AG04449 (cell line): Measurements from ENCODE around the gene ANO1.

Source experiments
- CTCF ChIA-PET: fragments of 350-600 bp; formaldehyde crosslinking; extraction: SDS; loops from one replicate; lab custom pipeline; 2021; ENCODE audit warnings: antibody characterized with exemption; lab: Yijun Ruan, JAX
- POLR2A ChIA-PET: fragments of 400-600, 350-600 bp; formaldehyde crosslinking; extraction: SDS; loops from one replicate; lab custom pipeline; 2020; ENCODE audit warnings: antibody characterized with exemption, inconsistent platforms; lab: Yijun Ruan, JAX
- DNase-seq: peaks from one replicate; pipeline ENCODE4 v3.0.0-alpha.2; 2010; ENCODE audit warnings: low read depth, low spot score
- H3K4me3 ChIP-seq: 2 replicates; pipeline ENCODE4 v1.5.1; 2011; ENCODE audit warnings: low read depth, mild to moderate bottlenecking, control low read depth, low read length
- CTCF ChIP-seq: IDR thresholded peaks from one replicate; pipeline ENCODE4 v1.5.1; 2011; ENCODE audit warnings: mild to moderate bottlenecking, moderate library complexity, low read length, control low read depth, inconsistent platforms; ENCODE audit not compliant: insufficient read depth; ENCODE audit errors: missing control alignments

ANO1 gene

DNA sequence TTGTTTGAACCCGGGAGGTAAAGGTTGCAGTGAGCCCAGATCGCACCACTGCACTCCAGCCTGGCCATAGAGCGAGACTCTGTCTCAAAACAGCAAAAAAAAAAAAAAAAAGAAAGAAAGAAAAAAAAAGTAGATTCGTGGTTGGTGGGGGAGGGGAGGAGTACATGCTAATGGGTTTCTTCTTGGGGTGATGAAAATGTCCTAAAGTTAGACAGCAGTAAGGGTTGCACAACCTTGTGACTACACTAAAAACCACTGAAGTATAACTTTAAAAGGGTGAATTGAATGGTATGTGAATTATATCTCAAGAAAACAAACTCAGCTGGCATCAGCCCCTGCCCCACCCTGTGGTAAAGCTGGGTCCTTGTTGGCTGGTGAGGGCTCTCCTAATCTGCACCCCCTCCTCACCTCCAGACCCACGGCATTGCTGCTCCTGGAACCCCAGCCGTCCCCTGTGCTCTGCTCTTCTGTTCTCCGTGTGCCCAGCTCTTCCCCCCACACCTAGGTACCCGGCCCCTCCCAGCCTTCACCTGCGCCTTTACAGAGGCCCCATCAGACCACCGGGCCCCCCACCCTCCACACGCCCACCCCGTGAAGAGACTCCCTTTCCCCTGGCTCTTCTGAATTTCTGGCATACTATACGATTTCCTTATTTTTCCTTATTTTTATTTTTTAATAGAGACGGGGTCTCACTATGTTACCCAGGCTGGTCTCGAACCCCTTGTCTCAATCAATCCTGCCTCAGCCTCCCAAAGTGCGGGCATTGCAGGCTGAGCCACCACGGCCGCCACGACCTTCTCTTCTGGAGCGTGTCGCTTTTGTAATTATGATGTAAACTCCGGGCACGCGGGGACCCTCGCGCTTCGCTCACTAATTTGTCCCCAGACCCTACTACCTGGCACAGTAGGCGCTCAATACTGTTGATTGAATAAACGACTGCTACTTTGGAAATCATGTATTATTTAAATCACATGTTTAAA, 124.1 kb downstream of the ANO1 start:
- peak overlapping the region; percentile 99 for H3K4me3 ChIP-seq
- DNase-seq, result no peak
- ChIA-PET POLR2A (no interaction called here), CTCF (interaction anchor here (1.2 to 11.3 kb wide), 3 partner anchors 10 to 291 kb away, joined by 4 to 200 read pairs (median 6); no protein-coding TSS in a partner anchor)
- TF ChIP-seq CTCF, result no peak

- peak; percentile 41 for DNase-seq
- ChIA-PET CTCF (interaction anchor here (2.4 to 11.3 kb wide), 2 partner anchors 11 to 292 kb away, joined by 6 to 200 read pairs; no protein-coding TSS in a partner anchor), POLR2A (no interaction called here)
- peak within 1 kb of the TSS; percentile 99 for H3K4me3 ChIP-seq
- no peak for TF ChIP-seq CTCF
Observed at GRCh38 chr11:70202920-70203750, 125.0 kb downstream of the ANO1 start, which contains the start of gene FADD. TSS of gene FADD (plus strand) at chr11:70203296. CDS start at chr11:70203460, 164 bp downstream.

- TF ChIP-seq CTCF, result no peak
- no peak for DNase-seq
- CTCF ChIA-PET, result interaction anchor here (0.9 to 11.3 kb wide), 4 partner anchors 12 to 293 kb away, joined by 3 to 200 read pairs (median 6); no protein-coding TSS in a partner anchor
- peak overlapping the region; percentile 99 for H3K4me3 ChIP-seq
- POLR2A ChIA-PET, result interaction anchor here (0.6 to 1.1 kb wide), 3 partner anchors 22 to 1194 kb away, joined by 3 read pairs; no protein-coding TSS in a partner anchor
Observed at GRCh38 chr11:70203751-70204465, 125.8 kb downstream of the ANO1 start.

GRCh38 chr11:70204466-70204799, 126.3 kb downstream of the ANO1 start:
- DNase-seq, result no peak
- no peak for TF ChIP-seq CTCF
- peak overlapping the region; percentile 99 for H3K4me3 ChIP-seq
- ChIA-PET POLR2A (interaction anchor here (0.6 to 1.1 kb wide), 3 partner anchors 21 to 1195 kb away, joined by 3 read pairs; no protein-coding TSS in a partner anchor), CTCF (interaction anchor here (0.9 to 11.3 kb wide), 5 partner anchors 16 to 300 kb away, joined by 3 to 200 read pairs (median 3); no protein-coding TSS in a partner anchor)

DNA sequence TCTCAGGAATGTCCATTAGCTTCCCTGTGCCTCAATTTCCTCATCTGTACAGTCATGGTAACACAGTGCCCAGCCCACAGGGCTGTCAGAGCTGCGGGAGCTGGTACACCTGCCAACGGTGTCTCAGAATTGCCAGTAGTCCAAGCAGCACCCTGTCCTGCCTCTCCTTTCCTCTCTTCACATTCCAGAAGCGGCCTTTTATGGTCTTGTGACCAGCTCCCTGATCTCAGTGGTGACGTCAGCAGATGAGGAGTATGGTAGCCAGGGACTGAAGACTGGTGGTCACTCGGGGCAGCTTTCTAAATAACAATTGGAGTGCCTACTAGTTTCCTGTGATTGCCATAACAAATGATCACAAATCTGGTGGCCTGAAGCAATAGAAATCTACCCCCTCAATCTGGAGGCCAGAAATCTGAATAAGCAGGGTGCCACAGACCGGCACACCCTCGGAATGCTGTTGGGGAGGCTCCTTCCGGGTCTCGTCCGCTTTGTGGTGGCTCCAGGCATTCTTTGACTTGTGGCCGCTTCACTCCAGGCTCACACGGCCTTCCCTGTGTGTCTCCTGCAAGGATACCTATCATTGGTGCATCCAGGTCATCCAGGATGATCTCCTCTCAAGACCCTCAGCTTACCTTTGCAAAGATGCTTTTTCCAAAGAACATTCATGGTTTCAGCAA, 127.1 kb downstream of the ANO1 start:
- no peak for DNase-seq
- ChIA-PET POLR2A (interaction anchor here (1.1 kb wide), 1 partner anchor 62 kb away, joined by 3 read pairs; no protein-coding TSS in a partner anchor), CTCF (interaction anchor here (0.9 to 11.3 kb wide), 6 partner anchors 17 to 301 kb away, joined by 3 to 200 read pairs (median 3); no protein-coding TSS in a partner anchor)
- H3K4me3 ChIP-seq, result peak overlapping the region; percentile 99
- TF ChIP-seq CTCF, result no peak
